Ovary (tissue), 3 donors: Measurements from ENCODE around the gene PRSS27.

Experiments used
- EP300 ChIP-seq: sonication (generic); formaldehyde crosslinking; IDR thresholded peaks from one replicate; pipeline ENCODE4 v1.6.1; 2017; ENCODE audit warnings: antibody characterized with exemption
- TF ChIP-seq, protein P1 (sequence below), 3 donors: fragments of 450-650 bp in 2 of 3; fragments of 200-600 bp in 1 of 3; IDR thresholded peaks; one replicate each; pipeline versions ENCODE4 v1.5.1 to v1.8.0; 2016 to 2022; ENCODE audit warnings: antibody characterized with exemption in 3 of 3, mild to moderate bottlenecking in 1 of 3
- donor health status: DM: no; HTN: no; CAD: no.

DNA sequence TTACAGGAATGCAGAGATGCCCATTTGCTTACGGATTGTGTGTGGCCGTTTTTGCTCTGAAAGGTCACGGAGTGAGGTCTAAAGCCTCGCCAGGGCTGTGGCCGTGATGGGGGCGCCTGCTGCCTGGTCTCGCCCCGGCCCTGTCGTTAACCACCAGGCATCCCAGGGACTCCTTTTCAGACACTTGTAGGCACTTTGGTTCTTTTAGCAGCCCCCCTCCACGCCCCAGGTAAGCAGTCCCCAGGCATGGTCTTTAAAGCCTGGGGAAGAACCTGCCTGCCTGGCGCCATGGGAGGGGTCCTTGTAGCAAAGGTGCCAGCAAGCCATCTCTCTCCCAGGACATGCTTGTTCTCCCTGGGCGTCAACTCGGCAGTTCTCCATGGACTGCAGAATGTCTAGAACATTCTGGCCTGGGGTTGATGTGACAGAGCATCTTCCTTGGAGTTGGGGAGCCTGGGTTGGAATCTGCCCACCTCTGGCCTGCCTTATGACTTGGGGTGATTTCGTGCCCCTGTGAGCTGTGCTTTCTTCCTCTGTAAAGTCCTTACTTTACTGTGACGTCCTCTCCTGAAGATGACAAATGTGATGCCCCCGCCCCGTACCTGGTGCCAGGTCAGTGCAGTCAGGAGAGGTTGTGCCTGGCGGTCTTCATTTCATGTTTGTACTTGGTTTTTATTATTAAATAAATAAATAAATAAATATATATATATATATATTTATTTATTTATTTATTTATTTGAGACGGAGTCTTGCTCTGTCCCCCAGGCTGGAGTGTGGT, 32.3 kb downstream of the PRSS27 start:
- TF ChIP-seq, protein P1, sequence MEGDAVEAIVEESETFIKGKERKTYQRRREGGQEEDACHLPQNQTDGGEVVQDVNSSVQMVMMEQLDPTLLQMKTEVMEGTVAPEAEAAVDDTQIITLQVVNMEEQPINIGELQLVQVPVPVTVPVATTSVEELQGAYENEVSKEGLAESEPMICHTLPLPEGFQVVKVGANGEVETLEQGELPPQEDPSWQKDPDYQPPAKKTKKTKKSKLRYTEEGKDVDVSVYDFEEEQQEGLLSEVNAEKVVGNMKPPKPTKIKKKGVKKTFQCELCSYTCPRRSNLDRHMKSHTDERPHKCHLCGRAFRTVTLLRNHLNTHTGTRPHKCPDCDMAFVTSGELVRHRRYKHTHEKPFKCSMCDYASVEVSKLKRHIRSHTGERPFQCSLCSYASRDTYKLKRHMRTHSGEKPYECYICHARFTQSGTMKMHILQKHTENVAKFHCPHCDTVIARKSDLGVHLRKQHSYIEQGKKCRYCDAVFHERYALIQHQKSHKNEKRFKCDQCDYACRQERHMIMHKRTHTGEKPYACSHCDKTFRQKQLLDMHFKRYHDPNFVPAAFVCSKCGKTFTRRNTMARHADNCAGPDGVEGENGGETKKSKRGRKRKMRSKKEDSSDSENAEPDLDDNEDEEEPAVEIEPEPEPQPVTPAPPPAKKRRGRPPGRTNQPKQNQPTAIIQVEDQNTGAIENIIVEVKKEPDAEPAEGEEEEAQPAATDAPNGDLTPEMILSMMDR (IDR thresholded peaks at IDR 0.05): no peak
- TF ChIP-seq EP300: no peak
